HepG2 (cell line): Measurements from ENCODE around the gene PTGR2. TPM values are rescaled to one million over a fixed set of nuclear protein-coding genes. Genes with fewer than 3 reads are reported as not detected.

ENCODE experiments used
- ARHGAP35 ChIP-seq: sonication (generic); formaldehyde crosslinking; IDR thresholded peaks from 2 replicates; pipeline ENCODE4 v1.9.0; 2022; ENCODE audit warnings: mild to moderate bottlenecking, inconsistent platforms, moderate library complexity, missing genetic modification reagents, borderline replicate concordance
- ATF7-NPFF ChIP-seq: sonication (generic); formaldehyde crosslinking; IDR thresholded peaks from 2 replicates; pipeline ENCODE4 v1.8.1; 2023; ENCODE audit warnings: mild to moderate bottlenecking, low read depth, missing genetic modification reagents, moderate library complexity
- CBX2 ChIP-seq, 2 experiments: fragments of 200-600 bp in 1 of 2; sonication (generic); formaldehyde crosslinking in 1 of 2; IDR thresholded peaks; 2 replicates each; pipeline versions ENCODE4 v1.7.0 to v1.8.1; 2018 to 2022; ENCODE audit warnings: low read depth in 2 of 2, low read length in 1 of 2, mild to moderate bottlenecking in 1 of 2, missing genetic modification reagents in 1 of 2
- DR1 ChIP-seq: sonication (generic); formaldehyde crosslinking; IDR thresholded peaks from 2 replicates; pipeline ENCODE4 v1.8.0; 2021; ENCODE audit warnings: mild to moderate bottlenecking, missing genetic modification reagents, inconsistent platforms
- NR2F1 ChIP-seq, 2 experiments: fragments of 450-650 bp in 1 of 2; formaldehyde crosslinking in 1 of 2; IDR thresholded peaks; 2 replicates each; pipeline versions ENCODE4 v1.5.0 to v1.6.1; 2016 to 2020; ENCODE audit warnings: mild to moderate bottlenecking in 1 of 2, missing compliant biosample characterization in 1 of 2, missing genetic modification reagents in 1 of 2, moderate library complexity in 1 of 2
- REXO4 ChIP-seq: sonication (generic); formaldehyde crosslinking; IDR thresholded peaks from 2 replicates; pipeline ENCODE4 v1.8.0; 2022; ENCODE audit warnings: missing genetic modification reagents, mild to moderate bottlenecking, borderline replicate concordance
- RFX3 ChIP-seq: IDR thresholded peaks from 2 replicates; pipeline ENCODE4 v1.6.1; 2016; ENCODE audit warnings: missing biosample characterization, missing genetic modification reagents
- SAP130 ChIP-seq: IDR thresholded peaks from 2 replicates; pipeline ENCODE4 v1.6.1; 2016; ENCODE audit warnings: low read depth
- SIN3A ChIP-seq: IDR thresholded peaks from 2 replicates; pipeline ENCODE4 v1.6.1; 2011; ENCODE audit warnings: low read depth, mild to moderate bottlenecking, control low read depth, low read length, borderline replicate concordance
- SOX5 ChIP-seq: IDR thresholded peaks from 2 replicates; pipeline ENCODE4 v1.6.1; 2016; ENCODE audit warnings: borderline replicate concordance
- TBX2 ChIP-seq: sonication (generic); formaldehyde crosslinking; IDR thresholded peaks from 2 replicates; pipeline ENCODE4 v1.5.0; 2020; ENCODE audit warnings: missing genetic modification reagents, mild to moderate bottlenecking, borderline replicate concordance
- TIGD3 ChIP-seq: sonication (generic); formaldehyde crosslinking; IDR thresholded peaks from 2 replicates; pipeline ENCODE4 v1.5.1; 2020; ENCODE audit warnings: mild to moderate bottlenecking, missing genetic modification reagents, borderline replicate concordance
- ZBTB39 ChIP-seq: sonication (generic); formaldehyde crosslinking; IDR thresholded peaks from 2 replicates; pipeline ENCODE4 v1.5.0; 2020; ENCODE audit warnings: missing genetic modification reagents
- ZFP36L2 ChIP-seq: sonication (generic); formaldehyde crosslinking; IDR thresholded peaks from 2 replicates; pipeline ENCODE4 v1.4.0; 2020; ENCODE audit warnings: missing genetic modification reagents
- ZNF329 ChIP-seq: sonication (generic); formaldehyde crosslinking; IDR thresholded peaks from 2 replicates; pipeline ENCODE4 v1.9.0; 2021; ENCODE audit warnings: low read depth, mild to moderate bottlenecking, missing genetic modification reagents
- ZNF383 ChIP-seq: sonication (generic); formaldehyde crosslinking; IDR thresholded peaks from 2 replicates; pipeline ENCODE4 v1.4.0; 2020; ENCODE audit warnings: missing genetic modification reagents, mild to moderate bottlenecking, borderline replicate concordance
- ZNF460 ChIP-seq: sonication (generic); formaldehyde crosslinking; IDR thresholded peaks from 2 replicates; pipeline ENCODE4 v1.5.1; 2020; ENCODE audit warnings: missing genetic modification reagents, mild to moderate bottlenecking, borderline replicate concordance
- ZNF710 ChIP-seq: sonication (generic); formaldehyde crosslinking; IDR thresholded peaks from 2 replicates; pipeline ENCODE4 v1.5.0; 2020; ENCODE audit warnings: mild to moderate bottlenecking, missing genetic modification reagents, borderline replicate concordance
- polyA plus RNA-seq, 8 experiments: library from polyadenylated mRNA; depleted of rRNA in 3 of 8; stranded (reverse) in 7 of 8; unstranded in 1 of 8; fragments of >200 nt; fragmentation: Illumina TruSeq in 4 of 8; extraction: Trizol in 4 of 8; gene quantifications; 2 replicates each; pipeline versions ENCODE4 v1.2.1 to v1.2.3, GENCODE V29; 2011 to 2016; ENCODE audit warnings: low read depth in 4 of 8, missing spikeins in 1 of 8, mixed read lengths in 1 of 8; ENCODE audit not compliant: insufficient read depth in 1 of 8
- total RNA-seq, 5 experiments: library from RNA; depleted of rRNA; stranded (reverse); fragments of >200 nt; fragmentation: Illumina TruSeq; extraction: Trizol; gene quantifications; 2 replicates each; pipeline ENCODE4 v1.2.3, GENCODE V29; 2016; ENCODE audit warnings: low read depth in 1 of 5
- TF ChIP-seq, protein P1 (sequence below): sonication (generic); formaldehyde crosslinking; IDR thresholded peaks from 2 replicates; pipeline ENCODE4 v1.4.0; 2020; ENCODE audit warnings: mild to moderate bottlenecking, missing genetic modification reagents, borderline replicate concordance

Gene PTGR2
- total and polyA plus RNA-seq, 2 of the 13 experiments (the other 11 are each of a cell fraction or from before 2014, with no cell fraction given), result 3.0 to 4.3 TPM

GRCh38 chr14:73825551-73826188 lies 26.0 kb upstream of the PTGR2 start (continued):
- no peak for TF ChIP-seq ZBTB39 (CRISPR knock-in tag)
- TF ChIP-seq SOX5 (CRISPR knock-in tag), result no peak
- no peak for TF ChIP-seq ZNF710 (CRISPR knock-in tag)
- TF ChIP-seq, protein P1, sequence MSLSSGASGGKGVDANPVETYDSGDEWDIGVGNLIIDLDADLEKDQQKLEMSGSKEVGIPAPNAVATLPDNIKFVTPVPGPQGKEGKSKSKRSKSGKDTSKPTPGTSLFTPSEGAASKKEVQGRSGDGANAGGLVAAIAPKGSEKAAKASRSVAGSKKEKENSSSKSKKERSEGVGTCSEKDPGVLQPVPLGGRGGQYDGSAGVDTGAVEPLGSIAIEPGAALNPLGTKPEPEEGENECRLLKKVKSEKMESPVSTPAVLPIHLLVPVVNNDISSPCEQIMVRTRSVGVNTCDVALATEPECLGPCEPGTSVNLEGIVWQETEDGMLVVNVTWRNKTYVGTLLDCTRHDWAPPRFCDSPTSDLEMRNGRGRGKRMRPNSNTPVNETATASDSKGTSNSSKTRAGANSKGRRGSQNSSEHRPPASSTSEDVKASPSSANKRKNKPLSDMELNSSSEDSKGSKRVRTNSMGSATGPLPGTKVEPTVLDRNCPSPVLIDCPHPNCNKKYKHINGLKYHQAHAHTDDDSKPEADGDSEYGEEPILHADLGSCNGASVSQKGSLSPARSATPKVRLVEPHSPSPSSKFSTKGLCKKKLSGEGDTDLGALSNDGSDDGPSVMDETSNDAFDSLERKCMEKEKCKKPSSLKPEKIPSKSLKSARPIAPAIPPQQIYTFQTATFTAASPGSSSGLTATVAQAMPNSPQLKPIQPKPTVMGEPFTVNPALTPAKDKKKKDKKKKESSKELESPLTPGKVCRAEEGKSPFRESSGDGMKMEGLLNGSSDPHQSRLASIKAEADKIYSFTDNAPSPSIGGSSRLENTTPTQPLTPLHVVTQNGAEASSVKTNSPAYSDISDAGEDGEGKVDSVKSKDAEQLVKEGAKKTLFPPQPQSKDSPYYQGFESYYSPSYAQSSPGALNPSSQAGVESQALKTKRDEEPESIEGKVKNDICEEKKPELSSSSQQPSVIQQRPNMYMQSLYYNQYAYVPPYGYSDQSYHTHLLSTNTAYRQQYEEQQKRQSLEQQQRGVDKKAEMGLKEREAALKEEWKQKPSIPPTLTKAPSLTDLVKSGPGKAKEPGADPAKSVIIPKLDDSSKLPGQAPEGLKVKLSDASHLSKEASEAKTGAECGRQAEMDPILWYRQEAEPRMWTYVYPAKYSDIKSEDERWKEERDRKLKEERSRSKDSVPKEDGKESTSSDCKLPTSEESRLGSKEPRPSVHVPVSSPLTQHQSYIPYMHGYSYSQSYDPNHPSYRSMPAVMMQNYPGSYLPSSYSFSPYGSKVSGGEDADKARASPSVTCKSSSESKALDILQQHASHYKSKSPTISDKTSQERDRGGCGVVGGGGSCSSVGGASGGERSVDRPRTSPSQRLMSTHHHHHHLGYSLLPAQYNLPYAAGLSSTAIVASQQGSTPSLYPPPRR (CRISPR knock-in tag), result no peak
- no peak for TF ChIP-seq TBX2 (CRISPR knock-in tag)
- no peak for TF ChIP-seq SIN3A
- no peak for TF ChIP-seq ZNF460 (CRISPR knock-in tag)
- no peak for TF ChIP-seq ARHGAP35 (CRISPR knock-in tag)
- TF ChIP-seq REXO4, result no peak
- no peak for TF ChIP-seq TIGD3 (CRISPR knock-in tag)
- TF ChIP-seq SAP130, result peak; percentile 43
- TF ChIP-seq NR2F1 (CRISPR knock-in tag; IDR thresholded peaks at IDR 0.05), result peak; percentile 40 to 68; a peak in 1 of 4 replicates
- TF ChIP-seq ZNF329 (CRISPR knock-in tag), result no peak
- no peak for TF ChIP-seq CBX2 (IDR thresholded peaks at IDR 0.05; ENCODE audit: low read depth, low read length)
- TF ChIP-seq CBX2 (CRISPR knock-in tag; IDR thresholded peaks at IDR 0.05; ENCODE audit: low read depth), result no peak
- TF ChIP-seq ATF7-NPFF (CRISPR knock-in tag), result no peak
- TF ChIP-seq RFX3 (CRISPR knock-in tag), result no peak
- no peak for TF ChIP-seq DR1
- TF ChIP-seq ZNF383 (CRISPR knock-in tag), result no peak
- no peak for TF ChIP-seq ZFP36L2 (CRISPR knock-in tag)
